GM10266 (cell line): Measurements from ENCODE around the gene SDK2.

Source experiments
- DNase-seq: peaks from one replicate; pipeline ENCODE4 v3.0.0; 2012; ENCODE audit errors: extremely low spot score
- TF ChIP-seq, protein P1 (sequence below): IDR thresholded peaks from 2 replicates; pipeline ENCODE4 v1.5.1; 2012; ENCODE audit warnings: mild to moderate bottlenecking, low read depth; ENCODE audit not compliant: control insufficient read depth, insufficient read depth; ENCODE audit errors: missing control alignments

SDK2 gene

DNA sequence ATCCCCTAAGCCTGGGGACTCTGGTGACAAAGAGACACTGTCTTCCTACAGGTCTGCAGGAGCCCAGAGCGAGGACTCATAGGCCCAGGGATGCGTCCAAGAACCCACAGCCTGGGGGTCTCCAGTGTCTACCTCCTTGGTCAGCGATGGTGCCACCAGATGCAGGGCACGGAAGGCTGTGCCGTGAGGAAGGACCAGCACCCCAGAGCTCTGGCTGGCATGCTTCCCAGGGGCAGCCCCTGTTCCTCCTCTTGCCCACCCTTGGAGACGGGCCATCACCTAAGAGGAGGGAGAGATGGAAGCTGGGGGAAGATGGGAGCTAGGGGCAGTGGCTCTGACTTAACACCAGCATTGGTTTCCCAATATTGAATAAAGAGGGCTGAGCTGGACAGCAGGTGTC lies 125.2 kb downstream of the SDK2 start:
- TF ChIP-seq, protein P1, sequence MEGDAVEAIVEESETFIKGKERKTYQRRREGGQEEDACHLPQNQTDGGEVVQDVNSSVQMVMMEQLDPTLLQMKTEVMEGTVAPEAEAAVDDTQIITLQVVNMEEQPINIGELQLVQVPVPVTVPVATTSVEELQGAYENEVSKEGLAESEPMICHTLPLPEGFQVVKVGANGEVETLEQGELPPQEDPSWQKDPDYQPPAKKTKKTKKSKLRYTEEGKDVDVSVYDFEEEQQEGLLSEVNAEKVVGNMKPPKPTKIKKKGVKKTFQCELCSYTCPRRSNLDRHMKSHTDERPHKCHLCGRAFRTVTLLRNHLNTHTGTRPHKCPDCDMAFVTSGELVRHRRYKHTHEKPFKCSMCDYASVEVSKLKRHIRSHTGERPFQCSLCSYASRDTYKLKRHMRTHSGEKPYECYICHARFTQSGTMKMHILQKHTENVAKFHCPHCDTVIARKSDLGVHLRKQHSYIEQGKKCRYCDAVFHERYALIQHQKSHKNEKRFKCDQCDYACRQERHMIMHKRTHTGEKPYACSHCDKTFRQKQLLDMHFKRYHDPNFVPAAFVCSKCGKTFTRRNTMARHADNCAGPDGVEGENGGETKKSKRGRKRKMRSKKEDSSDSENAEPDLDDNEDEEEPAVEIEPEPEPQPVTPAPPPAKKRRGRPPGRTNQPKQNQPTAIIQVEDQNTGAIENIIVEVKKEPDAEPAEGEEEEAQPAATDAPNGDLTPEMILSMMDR: no peak
- no peak for DNase-seq

DNA sequence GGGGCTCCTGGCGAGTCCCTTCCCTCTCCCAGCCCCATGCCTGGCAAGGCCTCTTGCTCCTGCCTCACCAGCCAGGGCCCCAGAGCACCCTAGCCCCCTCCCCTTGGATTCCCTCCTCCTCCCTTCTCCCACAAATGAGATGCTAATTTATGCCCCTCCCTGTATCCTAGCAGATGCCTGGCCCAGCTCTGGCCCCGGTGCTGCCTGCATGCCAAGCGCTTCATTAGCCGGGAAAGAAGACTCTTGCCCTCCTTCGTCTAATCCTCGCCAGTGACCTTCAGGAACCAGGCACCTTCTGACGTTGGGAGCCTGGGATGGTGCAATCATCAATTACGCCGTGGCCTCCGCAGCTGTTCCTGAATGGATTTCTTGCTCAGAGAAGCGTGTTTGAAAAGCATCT lies 127.8 kb downstream of the SDK2 start:
- DNase-seq: no peak
- TF ChIP-seq, protein P1: no peak

DNA sequence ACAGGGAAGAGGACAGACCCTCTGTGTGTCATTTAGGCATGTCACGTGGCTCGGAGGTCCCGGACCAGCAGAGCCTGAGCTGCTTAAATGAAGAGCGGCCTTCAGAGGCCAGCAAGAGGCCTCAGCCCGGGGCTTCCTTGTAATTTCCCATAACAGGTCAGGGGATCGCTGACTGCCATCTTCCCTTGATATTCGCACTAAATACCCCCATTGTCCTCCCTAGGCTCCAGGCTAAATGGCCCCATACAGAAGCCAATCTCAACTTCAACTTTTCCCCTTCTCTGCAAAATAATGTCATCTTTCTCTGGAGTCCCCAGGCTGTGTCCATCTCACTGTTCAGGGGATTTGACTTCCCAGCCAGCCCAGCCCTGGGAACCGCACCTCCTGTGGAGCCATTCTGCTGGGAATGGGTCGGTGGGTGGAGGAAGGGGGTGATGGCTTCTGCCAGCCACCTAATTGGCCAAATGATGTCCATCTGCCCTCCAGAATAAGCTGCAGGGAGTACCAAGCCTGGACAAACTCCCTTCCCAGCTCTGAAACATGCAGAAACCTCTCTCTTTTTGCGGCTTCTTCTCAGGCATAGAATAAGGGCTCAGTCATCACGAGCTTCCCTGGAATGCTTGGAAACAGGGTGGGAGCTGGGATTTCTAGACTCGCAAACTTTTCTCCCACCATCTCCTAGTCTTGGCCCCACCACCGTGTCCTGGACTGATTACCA lies 129.9 kb downstream of the SDK2 start:
- no peak for DNase-seq
- TF ChIP-seq, protein P1: no peak

GRCh38 chr17:73513426-73513825 lies 130.8 kb downstream of the SDK2 start:
- TF ChIP-seq, protein P1: no peak
- DNase-seq: no peak

DNA sequence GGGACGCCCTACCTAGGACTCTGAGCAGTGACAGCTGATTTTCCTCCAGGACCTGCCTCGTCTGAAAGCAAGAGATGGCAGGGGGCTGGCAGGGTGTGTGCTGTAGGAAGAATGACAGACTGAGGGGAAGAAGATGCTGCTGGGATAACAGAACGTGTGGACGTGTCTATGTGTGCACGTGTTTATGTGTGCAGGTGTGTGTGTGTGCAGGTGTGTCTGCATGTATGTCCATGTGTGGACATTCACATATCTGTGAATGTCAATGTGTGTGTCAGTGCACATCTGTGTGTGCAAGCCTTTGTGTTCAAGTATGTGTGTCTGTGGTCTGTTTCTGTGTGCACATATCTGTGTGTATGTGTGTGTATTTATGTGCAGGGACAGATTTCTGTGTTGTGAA lies 132.5 kb downstream of the SDK2 start:
- DNase-seq: no peak
- TF ChIP-seq, protein P1: no peak

GRCh38 chr17:73510981-73511718 lies 133.1 kb downstream of the SDK2 start:
- DNase-seq: no peak
- TF ChIP-seq, protein P1: no peak
